ENCODE data around the gene CLMP.

Gene CLMP

DNA sequence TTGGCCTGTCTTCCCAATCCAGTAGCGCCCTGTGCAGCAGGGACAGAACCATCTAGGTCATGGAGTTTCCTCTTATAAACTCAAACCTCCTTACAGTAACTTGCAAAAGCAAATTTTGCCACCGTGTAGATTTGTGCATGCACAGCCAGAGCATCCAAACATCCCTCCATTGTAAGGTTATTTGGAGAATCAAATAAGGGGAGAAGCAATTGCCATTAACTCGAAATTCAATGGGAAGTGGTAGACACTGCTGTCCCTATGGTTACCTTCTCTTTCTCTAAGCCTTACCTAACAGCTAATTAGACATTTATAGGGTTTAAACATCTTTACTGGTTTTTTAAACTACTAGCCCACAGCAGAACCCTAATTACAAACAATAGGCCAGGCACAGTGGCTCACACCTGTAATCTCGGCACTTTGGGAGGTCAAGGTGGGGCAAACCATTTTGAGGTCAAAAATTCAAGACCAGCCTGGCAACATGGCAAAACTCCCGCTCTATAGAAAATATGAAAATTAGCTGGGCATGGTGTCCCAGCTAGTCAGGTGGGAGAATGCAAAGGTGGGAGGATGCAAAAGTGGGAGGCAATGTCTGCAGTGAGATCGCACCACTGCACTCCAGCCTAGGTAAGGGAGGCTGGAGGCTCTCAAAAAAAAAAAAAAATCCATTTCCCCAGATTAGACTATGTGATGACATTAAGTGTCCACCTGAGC lies 139.7 kb downstream of the CLMP start:
- DNase-seq (ENCODE audit: low read depth), result no peak

DNA sequence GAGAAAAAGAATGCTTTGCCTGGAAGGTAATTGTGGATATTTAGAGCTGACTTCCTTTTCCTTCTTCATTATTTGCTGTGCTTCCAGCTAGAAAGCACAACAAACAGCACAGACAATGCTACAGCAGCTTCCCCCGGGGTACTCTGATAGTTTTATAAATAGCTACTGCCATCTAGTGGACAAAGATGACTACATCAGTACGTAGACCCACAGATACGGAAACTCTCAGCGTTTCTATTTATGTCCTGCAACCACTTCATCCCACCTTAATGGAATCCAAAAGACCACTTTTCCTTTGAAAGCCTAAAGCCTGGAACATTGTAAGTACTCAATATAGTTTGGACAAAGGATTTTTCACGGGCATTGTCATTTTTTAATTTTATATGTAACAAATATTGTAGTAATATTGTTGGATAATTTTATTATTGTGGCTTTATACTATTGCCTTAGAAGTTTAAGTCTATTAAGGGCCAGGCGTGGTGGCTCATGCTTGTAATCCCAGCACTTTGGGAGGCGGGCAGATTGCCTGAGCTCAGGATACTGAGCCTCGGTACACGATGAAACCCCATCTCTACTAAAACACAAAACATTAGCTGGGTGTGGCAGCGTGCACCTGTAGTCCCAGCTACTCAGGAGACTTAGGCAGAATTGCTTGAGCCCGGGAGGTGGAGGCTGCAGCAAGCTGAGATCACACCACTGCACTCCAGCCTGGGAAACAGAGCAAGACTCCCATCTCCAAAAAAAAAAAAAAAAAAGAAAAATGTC lies 140.6 kb downstream of the CLMP start:
- DNase-seq (ENCODE audit: low read depth), result no peak

DNA sequence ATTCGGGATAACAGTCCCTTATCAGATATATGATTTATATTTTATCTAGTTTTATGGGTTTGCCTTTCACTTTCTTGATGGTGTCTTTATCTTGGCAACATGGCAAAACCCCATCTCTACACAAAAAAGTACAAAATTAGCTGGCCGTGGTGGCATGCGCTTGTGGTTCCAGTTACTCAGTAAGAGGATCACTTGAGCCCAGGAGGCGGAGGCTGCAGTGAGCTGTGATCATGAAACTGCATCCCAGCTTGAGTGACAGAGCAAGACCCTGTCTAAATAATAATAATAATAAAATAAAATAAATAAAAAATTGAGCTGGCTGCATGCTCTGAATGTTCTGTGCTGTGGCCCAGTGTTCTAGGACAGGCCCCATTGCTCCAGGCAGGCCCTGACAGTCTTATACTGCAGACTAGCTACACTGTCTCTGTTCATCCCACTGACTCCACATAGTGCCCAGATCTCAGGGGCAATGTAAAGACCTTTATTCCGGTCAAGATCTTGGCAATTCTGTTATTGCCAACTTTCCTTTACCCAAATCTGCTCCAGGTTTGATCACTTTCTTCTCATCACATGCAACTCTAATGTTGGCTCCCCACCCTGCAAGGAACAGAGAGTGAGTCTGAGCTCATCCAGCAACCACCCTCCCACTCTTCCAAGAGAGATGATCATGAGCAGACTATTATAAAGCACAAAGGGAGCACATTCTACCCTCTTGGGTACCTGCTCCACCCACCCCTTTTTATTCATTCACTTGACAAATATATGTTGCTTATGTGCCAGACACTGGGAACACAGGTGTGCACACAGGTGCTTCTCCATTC lies 141.9 kb downstream of the CLMP start:
- no peak for DNase-seq (ENCODE audit: low read depth)

DNA sequence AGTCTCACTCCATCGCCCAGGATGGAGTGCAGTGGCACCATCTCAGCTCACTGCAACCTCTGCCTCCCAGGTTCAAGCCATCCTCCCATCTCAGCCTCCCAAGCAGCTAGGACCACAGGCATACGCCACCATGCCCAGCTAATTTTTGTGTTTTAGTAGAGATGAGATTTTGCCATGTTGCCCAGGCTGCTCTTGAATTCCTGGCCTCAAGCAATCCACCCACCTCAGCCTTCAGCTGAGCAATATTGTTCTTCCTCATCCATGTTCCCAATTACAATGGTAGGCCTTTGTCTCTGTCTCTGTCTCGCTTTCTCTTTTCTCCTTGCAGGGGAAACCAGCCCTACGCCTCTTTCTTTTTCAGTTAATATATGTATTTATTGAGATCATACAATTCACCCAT lies 143.4 kb downstream of the CLMP start:
- DNase-seq (ENCODE audit: low read depth), result no peak

DNA sequence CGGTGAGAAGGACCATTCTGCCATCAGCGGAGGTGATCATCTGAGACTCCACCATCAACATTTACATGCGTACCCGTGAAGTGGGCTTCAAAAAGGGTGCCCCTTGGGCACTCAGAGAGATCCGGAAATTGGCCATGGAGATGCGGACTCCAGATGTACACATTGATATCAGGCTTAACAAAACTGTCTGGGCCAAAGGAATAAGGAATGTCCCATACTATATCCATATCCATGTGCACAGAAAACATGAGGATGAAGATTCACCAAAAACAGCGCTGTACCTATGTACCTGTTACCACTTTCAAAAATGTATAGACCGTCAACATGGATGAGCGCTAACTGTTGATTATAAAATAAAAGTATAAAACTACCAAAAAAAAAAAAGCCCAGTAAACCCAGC lies 143.9 kb downstream of the CLMP start:
- no peak for DNase-seq (ENCODE audit: low read depth)

DNA sequence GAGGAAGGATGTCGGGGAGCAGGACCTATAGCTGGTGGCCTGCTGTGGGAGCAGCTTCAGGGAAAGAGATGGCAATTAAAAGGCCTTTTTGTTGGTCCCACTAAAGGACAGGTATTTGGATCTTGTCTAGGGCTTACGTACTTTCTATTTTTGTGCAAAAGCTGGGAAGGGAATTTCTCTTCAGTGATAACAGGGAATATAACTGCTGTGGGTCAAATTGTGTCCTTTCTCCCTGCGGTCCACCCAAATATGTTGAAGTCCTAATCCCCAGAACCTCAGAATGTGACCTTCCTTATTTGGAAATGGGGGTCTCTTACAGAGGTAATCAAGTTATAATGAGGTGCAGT lies 147.1 kb downstream of the CLMP start:
- DNase-seq (ENCODE audit: low read depth), result no peak

DNA sequence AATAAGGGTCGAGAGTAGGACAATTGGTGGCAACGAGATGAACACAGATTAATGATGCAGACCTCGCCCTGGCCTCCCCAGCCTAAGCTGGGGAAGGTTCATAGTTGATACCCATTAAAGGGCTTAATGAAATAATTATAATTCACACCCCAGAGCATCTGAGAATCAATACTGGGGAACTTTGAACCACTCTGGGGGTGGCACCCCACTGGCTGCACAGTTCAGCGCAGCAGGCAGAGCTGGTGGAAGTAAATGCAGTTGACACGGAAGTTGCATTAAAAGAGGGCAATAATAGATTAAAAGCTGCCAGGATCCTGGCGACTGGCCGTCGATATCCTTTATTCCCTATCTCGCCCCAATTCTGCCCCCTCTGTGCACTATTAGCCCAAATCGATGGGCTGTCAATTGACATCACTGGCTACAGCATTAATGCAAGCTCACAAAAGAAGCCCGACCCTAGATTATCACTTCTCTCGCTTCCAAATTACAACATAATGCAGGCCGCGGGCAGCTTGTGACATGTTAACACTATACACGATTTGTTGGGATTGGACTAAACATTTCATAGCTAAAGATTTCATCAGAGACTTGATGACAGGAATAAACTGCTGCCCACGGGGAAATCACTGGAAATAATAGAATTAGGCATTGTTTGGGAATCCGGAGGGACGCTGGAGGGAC lies 147.6 kb downstream of the CLMP start:
- DNase-seq (ENCODE audit: low read depth), result no peak

DNA sequence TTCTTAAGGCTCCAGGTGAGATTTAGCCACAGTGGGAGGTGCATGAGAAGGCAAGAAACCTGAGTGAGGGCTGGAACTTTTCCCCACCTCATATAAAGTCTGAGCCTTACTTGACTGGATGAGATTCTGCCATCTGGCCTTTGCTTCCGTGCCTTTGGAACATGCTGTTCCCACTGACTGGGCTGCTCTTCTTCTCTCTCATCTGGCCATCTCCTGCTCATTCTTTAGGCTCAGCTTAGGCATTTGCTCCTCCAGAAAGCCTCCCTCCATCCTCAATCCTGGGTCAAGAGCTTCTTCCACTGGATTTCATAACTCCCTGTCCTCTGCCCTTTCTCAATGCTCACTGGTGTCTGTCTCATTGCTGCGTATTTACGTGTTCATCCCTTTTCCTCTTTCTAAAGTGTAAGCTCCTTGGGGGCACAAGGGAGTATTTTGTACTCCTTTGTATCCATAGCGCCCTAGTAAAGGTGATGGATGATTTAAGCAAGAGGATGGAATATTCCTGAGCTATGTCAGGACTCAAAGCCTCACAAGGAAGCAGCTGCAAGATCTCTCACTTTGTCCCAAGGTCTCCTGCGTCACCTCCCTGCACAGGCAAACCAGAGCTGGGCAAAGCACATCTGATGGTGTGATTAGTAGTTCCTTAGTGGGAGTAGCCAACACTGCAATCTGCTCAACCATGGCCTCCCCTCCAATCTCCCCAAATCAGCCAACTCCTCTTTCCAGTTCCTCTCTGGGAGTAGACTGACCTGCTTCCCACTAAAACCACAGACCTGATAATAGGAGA lies 148.4 kb downstream of the CLMP start:
- no peak for DNase-seq (ENCODE audit: low read depth)

DNA sequence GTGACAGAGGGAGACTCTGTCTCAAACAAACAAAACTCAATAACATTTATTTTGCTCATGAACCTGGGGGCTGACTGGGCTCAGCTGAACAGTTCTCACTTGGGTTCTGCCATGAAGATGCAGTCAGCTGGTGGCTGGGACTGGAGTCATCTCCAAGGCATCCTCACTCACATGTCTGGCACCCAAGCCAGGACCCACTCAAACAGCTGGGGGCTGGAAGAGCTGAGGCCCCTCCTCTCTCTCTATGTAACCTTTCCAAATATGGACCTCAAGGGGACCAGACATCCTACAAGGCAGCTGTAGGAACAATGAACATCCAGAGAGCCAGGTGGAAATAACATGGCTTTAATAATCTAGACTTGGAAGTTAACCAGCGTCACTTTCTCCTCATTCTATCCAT lies 149.9 kb downstream of the CLMP start:
- DNase-seq (ENCODE audit: low read depth), result no peak

DNA sequence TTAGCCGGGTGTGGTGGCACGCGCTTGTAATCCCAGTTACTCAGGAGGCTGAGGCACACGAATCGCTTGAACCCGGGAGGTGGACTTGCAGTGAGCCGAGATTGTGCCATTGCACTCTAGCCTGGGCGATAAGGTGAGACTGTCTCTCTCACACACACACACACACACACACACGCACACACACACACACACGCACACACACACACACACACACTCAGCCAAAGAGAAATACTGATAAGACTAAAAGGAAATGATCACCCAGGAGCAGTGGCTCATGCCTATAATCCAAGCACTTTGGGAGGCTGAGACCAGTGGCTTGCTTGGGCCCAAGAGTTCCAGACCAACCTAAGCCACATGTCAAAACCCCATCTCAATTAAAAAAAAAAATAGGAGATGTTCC lies 153.9 kb downstream of the CLMP start:
- no peak for DNase-seq (ENCODE audit: low read depth)

DNA sequence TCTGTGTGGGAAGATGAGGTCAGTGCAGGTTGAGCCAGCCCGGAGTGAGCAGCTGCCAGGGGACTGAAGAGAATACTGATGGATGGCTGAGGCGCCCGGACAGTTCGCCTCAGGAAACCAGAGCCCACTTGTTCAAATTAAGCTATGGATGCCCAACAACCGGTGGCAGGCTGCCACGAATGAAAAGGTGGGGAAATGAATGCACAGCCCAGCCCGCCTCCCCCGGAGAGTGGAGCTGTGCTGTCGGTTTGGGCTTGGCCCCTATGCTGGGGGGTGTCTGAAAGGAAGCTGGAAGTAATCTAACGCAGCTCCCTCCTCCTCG lies 155.0 kb downstream of the CLMP start:
- DNase-seq (ENCODE audit: low read depth), result no peak

DNA sequence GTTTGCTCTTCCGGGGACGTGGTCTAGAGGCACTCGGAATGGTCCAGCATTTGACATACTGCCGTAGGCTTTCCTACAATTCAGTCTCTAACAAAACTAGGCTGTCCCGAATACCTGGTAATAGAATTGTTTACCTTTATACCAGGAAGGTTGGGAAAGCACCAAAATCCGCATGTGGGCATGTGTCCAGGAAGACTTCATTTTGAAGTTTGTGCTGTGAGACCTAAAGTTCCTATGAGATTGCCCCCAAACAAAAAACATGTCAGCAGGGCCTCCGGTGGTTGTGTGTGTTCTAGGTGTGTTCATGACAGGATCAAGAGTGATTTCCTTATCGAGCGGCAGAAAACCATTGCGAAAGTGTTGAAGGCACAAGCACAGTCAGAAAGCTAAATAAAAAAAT lies 159.2 kb downstream of the CLMP start:
- no peak for DNase-seq (ENCODE audit: low read depth)

DNA sequence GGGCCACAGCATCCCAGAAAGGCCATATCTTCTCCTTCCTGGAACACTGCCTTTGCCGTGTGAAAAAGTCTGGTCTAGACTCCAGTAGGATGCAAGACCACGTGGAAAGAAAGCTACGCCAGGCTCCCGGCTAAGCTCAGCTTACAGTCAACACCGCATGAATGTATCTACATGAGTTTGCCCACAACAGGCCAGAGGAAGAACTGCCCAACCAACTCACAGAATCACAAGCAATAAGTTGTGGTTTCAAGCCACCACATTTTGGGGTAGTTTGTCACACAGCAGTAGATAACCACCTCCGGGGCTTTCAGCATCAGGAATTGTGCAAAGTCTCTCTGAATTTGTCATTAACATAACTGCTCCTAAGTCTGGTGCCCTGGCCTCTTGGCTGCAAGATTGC lies 160.5 kb downstream of the CLMP start:
- no peak for DNase-seq (ENCODE audit: low read depth)

DNA sequence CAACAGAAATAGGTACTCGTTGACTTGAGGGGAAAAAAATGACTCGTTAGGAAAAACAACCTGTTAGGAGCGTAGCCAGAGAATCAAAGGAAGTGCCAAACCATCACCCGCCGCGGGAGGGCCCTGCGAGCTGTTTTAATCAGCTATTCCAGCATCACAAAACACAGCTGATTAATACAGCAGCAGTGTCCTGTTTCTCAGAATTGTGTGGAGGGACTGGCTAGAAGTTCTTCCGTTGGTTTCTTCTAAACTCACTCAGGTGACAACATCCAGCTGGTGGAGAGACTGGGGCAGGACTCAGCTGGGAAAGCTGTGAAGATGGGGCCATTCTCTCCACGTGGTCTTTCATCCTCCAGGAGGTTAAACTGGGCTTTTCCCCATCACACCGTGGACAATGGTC lies 161.2 kb downstream of the CLMP start:
- no peak for DNase-seq (ENCODE audit: low read depth)

DNA sequence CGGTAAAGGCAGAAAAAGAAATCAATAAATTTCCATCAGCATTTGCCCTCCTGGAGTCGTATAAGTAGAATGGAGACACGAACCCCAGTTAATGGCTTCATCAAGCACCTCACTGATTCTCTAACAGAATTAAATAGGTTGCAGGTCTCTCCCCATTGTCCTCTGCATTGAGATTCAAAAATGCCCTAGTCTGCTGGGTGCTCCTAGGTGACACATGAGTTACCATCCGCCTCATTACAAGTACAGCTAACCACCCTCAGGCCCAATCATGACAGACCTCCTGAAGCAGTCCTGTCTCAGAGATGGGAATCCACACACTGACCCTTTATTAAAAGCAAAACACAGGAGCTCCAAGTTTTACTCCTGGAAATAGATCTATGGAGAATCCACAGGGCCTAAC lies 164.5 kb downstream of the CLMP start:
- no peak for DNase-seq (ENCODE audit: low read depth)

DNA sequence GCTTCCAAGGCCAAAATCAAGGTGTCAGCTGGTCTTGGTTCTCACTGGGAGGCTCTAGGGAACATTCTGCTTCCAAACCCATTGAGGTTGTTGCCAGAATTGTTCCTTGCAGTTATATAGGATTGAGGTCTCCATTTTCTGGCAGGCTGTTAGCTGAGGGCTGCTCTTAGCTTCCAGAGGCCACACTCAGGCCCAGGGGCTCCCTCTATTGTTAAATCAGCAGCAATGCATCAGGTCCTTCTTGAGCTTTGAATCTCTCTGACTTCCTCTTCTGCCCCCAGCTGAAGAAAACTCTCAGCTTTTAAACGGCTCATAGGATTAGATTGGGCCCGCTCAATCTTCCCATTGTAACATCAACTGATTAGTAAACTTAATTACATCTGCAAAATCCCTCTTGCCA lies 174.1 kb downstream of the CLMP start:
- DNase-seq (ENCODE audit: low read depth), result peak; percentile 20

Data from CMK (cell line).